OCI-LY7 (cell line): Measurements from ENCODE around the gene CENPU. TPM values are rescaled to one million over a fixed set of nuclear protein-coding genes. Genes with fewer than 3 reads are reported as not detected.

Experiments
- BruUV-seq: library from RNA; stranded (reverse); fragments of 400-500 nt; replicated peaks from 2 replicates; lab custom pipeline; 2021; lab: Mats Ljungman, UMichigan
- CTCF ChIA-PET: fragments of 300-600 bp; sonication (Branson Sonifier 250); formaldehyde crosslinking; loops from one replicate; lab custom pipeline; 2022; ENCODE audit warnings: antibody characterized with exemption; ENCODE audit not compliant: unreplicated experiment; lab: Charles Lee
- POLR2A ChIA-PET: fragments of 300-600 bp; sonication (Branson Sonifier 250); formaldehyde crosslinking; loops from one replicate; lab custom pipeline; 2022; ENCODE audit warnings: antibody characterized with exemption; lab: Charles Lee
- DNase-seq: peaks from one replicate; pipeline ENCODE4 v3.0.0-alpha.2; 2015; ENCODE audit warnings: low spot score
- H2AFZ ChIP-seq: fragments of 200-600 bp; sonication (generic), shearing (Covaris generic); 2 replicates; pipeline ENCODE4 v1.6.1; 2014; ENCODE audit warnings: mild to moderate bottlenecking, antibody characterized with exemption, low read length, moderate library complexity
- H3K27ac ChIP-seq: fragments of 200-600 bp; sonication (generic); 2 replicates; pipeline ENCODE4 v1.5.1; 2014; ENCODE audit warnings: mixed run types, low read depth, mild to moderate bottlenecking, moderate library complexity, low read length, inconsistent platforms; ENCODE audit not compliant: poor library complexity, severe bottlenecking
- H3K36me3 ChIP-seq: fragments of 200-600 bp; sonication (generic); 2 replicates; pipeline ENCODE4 v1.6.1; 2014; ENCODE audit warnings: mild to moderate bottlenecking, antibody characterized with exemption, low read length, moderate library complexity, mixed read lengths; ENCODE audit not compliant: insufficient read depth
- H3K4me1 ChIP-seq: fragments of 200-600 bp; sonication (generic); 2 replicates; pipeline ENCODE4 v1.5.1; 2014; ENCODE audit warnings: mild to moderate bottlenecking, low read length; ENCODE audit not compliant: insufficient read depth, poor library complexity, severe bottlenecking
- H3K4me2 ChIP-seq: fragments of 200-600 bp; sonication (generic); 2 replicates; pipeline ENCODE4 v1.6.1; 2014; ENCODE audit warnings: mild to moderate bottlenecking, low read length
- H3K4me3 ChIP-seq: fragments of 200-600 bp; sonication (generic); 2 replicates; pipeline ENCODE4 v1.5.1; 2014; ENCODE audit warnings: mild to moderate bottlenecking, low read depth, low read length; ENCODE audit not compliant: poor library complexity, severe bottlenecking
- H3K79me2 ChIP-seq: fragments of 200-600 bp; sonication (generic); 2 replicates; pipeline ENCODE4 v1.6.1; 2016; ENCODE audit warnings: low read depth, mild to moderate bottlenecking, low read length, moderate library complexity, mixed read lengths; ENCODE audit not compliant: insufficient read depth
- H3K9me2 ChIP-seq: fragments of 200-600 bp; sonication (generic); 2 replicates; pipeline ENCODE4 v1.6.1; 2016; ENCODE audit warnings: mild to moderate bottlenecking, low read length, mixed read lengths; ENCODE audit not compliant: insufficient read depth
- H3K9me3 ChIP-seq: fragments of 200-600 bp; sonication (generic); 2 replicates; pipeline ENCODE4 v1.6.1; 2014; ENCODE audit warnings: mild to moderate bottlenecking, mixed run types, low read length, mixed read lengths
- H4K20me1 ChIP-seq: fragments of 200-600 bp; sonication (generic); 2 replicates; pipeline ENCODE4 v1.6.1; 2014; ENCODE audit warnings: mild to moderate bottlenecking, antibody characterized with exemption, low read length, moderate library complexity, mixed read lengths; ENCODE audit not compliant: insufficient read depth
- CTCF ChIP-seq: fragments of 200-600 bp; sonication (generic); conservative IDR thresholded peaks from 2 replicates; pipeline ENCODE4 v1.5.1; 2014; ENCODE audit warnings: mild to moderate bottlenecking, antibody characterized with exemption, low read length, moderate library complexity, mixed read lengths
- EZH2phosphoT487 ChIP-seq: fragments of 200-600 bp; sonication (generic); IDR thresholded peaks from 2 replicates; pipeline ENCODE4 v1.6.1; 2018; ENCODE audit warnings: low read depth, borderline replicate concordance, mild to moderate bottlenecking, mixed run types, antibody characterized with exemption, low read length, moderate library complexity, mixed read lengths
- intact Hi-C: fragments of 100-400 bp; cut with micrococcal nuclease; formaldehyde crosslinking; loops from one replicate; pipeline ENCODE4 v1.10.0; 2022; ENCODE audit not compliant: unreplicated experiment
- total RNA-seq, 2 experiments: library from RNA; depleted of rRNA in 1 of 2; stranded (reverse); fragments of >200 nt in 1 of 2; shearing (Covaris generic) in 1 of 2; gene quantifications; 2 replicates each; pipeline ENCODE4 v1.2.3, GENCODE V29; 2014 to 2022

The CENPU gene
- total RNA-seq, 2 experiments from 2014 or later, result 83.9 to 132 TPM

GRCh38 chr4:184669251-184669650 is 64.6 kb downstream of the CENPU start:
- H3K9me2 ChIP-seq, result no peaks in the 10 kb centered on the region
- POLR2A ChIA-PET, result interaction anchor here (1.0 kb wide), 1 partner anchor 10 kb away, joined by 3 read pairs; no protein-coding TSS in a partner anchor
- H4K20me1 ChIP-seq, result no peaks in the 10 kb centered on the region
- H3K9me3 ChIP-seq, result no peaks in the 10 kb centered on the region
- no peak overlapping the region for H3K4me2 ChIP-seq
- H3K36me3 ChIP-seq, result peaks cover 9% of the 10 kb centered on the region
- no peak overlapping the region for H3K27ac ChIP-seq
- no peak for TF ChIP-seq EZH2phosphoT487
- no peak for TF ChIP-seq CTCF
- no TSS peak for BruUV-seq
- H3K79me2 ChIP-seq, result no peaks in the 10 kb centered on the region
- H3K4me3 ChIP-seq, result no peak overlapping the region
- no peak for DNase-seq
- peaks cover 6% of the 10 kb centered on the region for H3K4me1 ChIP-seq
- intact Hi-C loops, result no loop called here
- CTCF ChIA-PET, result no interaction called here
- no peak overlapping the region for H2AFZ ChIP-seq

- intact Hi-C loops, result no loop called here
- Histone ChIP-seq H3K9me3 (no peaks in the 10 kb centered on the region), H3K36me3 (peaks cover 9% of the 10 kb centered on the region), H3K4me2 (no peak overlapping the region; the same call in 1 of the 2 replicates), H3K4me3 (no peak overlapping the region), H3K9me2 (no peaks in the 10 kb centered on the region), H3K27ac (no peak overlapping the region), H2AFZ (no peak overlapping the region), H3K4me1 (peaks cover 6% of the 10 kb centered on the region), H3K79me2 (no peaks in the 10 kb centered on the region), H4K20me1 (no peaks in the 10 kb centered on the region)
- peak; percentile 47 for DNase-seq
- POLR2A ChIA-PET, result interaction anchor here (0.6 to 1.0 kb wide), 3 partner anchors 9 to 47 kb away, joined by 3 to 5 read pairs (median 3); no protein-coding TSS in a partner anchor
- CTCF ChIA-PET, result no interaction called here
- no peak for TF ChIP-seq CTCF
- no peak for TF ChIP-seq EZH2phosphoT487
- BruUV-seq, result no TSS peak
Observed at GRCh38 chr4:184668511-184669114, 65.3 kb downstream of the CENPU start.

- no peak overlapping the region for H3K27ac ChIP-seq
- peaks cover 9% of the 10 kb centered on the region for H3K36me3 ChIP-seq
- no peak overlapping the region for H2AFZ ChIP-seq
- DNase-seq, result no peak
- BruUV-seq, result no TSS peak
- H3K79me2 ChIP-seq, result no peaks in the 10 kb centered on the region
- no peak overlapping the region for H3K4me3 ChIP-seq
- H3K4me1 ChIP-seq, result peaks cover 6% of the 10 kb centered on the region
- TF ChIP-seq EZH2phosphoT487 (no peak), CTCF (no peak)
- H3K4me2 ChIP-seq, result no peak overlapping the region; the same call in 1 of the 2 replicates
- ChIA-PET POLR2A (interaction anchor here (0.6 to 1.0 kb wide), 3 partner anchors 8 to 127 kb away, joined by 3 to 8 read pairs (median 3); no protein-coding TSS in a partner anchor), CTCF (no interaction called here)
- no peaks in the 10 kb centered on the region for H4K20me1 ChIP-seq
- H3K9me2 ChIP-seq, result no peaks in the 10 kb centered on the region
- H3K9me3 ChIP-seq, result no peaks in the 10 kb centered on the region
- intact Hi-C loops, result no loop called here
Observed at GRCh38 chr4:184668096-184668495, 65.8 kb downstream of the CENPU start.
